GM10266 (cell line): ENCODE measurements around the gene ENDOV.

Source experiments
- DNase-seq: peaks from one replicate; pipeline ENCODE4 v3.0.0; 2012; ENCODE audit errors: extremely low spot score
- TF ChIP-seq, protein P1 (sequence below): IDR thresholded peaks from 2 replicates; pipeline ENCODE4 v1.5.1; 2012; ENCODE audit warnings: mild to moderate bottlenecking, low read depth; ENCODE audit not compliant: control insufficient read depth, insufficient read depth; ENCODE audit errors: missing control alignments

The ENDOV gene

DNA sequence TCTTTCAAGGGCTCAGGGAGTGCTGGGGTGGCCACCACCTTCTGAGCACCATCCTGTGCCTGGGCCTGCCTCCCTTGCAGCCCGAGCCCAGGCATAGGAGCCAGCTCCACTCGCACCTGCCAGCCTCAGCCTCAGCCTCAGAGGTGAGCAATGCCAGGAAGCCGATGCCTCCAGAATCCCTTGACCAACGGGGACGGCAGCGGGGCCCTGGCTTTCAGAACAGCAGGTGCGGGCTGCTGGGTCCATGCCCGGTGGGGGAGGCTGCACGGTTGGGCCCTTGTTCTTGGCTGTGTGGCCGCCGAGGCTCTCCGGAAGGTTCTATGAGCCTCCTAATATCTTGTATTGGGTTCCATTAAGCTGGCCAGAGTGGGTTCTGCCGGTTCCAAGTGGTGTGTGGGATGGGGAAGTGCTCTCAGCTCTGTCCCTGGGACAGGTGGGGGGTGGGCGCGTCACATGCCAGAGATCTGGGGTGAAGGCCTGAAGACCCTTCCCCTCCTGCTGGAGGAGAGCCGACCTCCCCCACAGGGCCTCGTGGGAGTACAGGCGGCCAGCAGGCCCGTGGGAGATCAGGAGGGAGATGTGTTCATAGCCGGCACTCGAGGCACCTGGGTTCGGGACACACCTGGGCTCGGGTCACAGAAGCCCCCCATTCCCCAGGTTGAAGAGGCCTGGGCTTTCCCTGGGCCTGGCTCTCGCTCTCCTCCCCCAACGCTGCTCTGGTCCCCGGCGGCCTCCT is 34.4 kb downstream of the ENDOV start:
- TF ChIP-seq, protein P1, sequence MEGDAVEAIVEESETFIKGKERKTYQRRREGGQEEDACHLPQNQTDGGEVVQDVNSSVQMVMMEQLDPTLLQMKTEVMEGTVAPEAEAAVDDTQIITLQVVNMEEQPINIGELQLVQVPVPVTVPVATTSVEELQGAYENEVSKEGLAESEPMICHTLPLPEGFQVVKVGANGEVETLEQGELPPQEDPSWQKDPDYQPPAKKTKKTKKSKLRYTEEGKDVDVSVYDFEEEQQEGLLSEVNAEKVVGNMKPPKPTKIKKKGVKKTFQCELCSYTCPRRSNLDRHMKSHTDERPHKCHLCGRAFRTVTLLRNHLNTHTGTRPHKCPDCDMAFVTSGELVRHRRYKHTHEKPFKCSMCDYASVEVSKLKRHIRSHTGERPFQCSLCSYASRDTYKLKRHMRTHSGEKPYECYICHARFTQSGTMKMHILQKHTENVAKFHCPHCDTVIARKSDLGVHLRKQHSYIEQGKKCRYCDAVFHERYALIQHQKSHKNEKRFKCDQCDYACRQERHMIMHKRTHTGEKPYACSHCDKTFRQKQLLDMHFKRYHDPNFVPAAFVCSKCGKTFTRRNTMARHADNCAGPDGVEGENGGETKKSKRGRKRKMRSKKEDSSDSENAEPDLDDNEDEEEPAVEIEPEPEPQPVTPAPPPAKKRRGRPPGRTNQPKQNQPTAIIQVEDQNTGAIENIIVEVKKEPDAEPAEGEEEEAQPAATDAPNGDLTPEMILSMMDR = no peak
- DNase-seq = no peak

DNA sequence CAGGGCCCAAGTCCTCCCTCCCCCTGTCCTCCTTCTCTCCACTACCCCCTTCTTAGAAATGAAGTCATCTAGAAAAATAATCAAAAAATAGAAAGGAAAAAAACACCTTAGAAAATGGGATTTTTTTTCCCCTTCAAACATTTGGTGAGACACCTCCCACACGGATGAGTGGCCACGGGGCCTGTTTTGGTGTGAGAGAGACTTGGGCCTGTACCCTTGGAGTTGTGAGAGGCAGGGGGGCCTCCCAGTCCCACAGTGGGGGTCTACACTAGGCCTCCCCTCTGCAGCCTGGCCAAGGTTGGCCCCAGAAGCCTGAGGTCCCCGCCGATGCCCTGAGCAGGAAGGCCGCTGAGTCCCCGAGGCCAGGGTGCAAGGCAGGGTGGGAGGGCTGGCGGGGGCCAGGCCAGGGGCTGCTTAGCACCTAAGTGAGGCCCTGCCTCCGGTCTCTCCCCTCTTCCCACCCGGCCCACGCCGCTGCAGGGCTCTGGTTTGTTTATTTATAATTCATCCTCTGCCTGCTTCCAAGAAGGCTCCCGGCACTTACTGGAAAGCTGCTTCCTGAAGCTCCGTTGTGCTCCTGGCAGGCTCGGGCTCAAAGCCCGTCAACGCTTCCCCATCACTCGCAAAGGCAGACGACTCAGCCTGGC is 35.1 kb downstream of the ENDOV start:
- TF ChIP-seq, protein P1 = no peak
- DNase-seq = no peak

DNA sequence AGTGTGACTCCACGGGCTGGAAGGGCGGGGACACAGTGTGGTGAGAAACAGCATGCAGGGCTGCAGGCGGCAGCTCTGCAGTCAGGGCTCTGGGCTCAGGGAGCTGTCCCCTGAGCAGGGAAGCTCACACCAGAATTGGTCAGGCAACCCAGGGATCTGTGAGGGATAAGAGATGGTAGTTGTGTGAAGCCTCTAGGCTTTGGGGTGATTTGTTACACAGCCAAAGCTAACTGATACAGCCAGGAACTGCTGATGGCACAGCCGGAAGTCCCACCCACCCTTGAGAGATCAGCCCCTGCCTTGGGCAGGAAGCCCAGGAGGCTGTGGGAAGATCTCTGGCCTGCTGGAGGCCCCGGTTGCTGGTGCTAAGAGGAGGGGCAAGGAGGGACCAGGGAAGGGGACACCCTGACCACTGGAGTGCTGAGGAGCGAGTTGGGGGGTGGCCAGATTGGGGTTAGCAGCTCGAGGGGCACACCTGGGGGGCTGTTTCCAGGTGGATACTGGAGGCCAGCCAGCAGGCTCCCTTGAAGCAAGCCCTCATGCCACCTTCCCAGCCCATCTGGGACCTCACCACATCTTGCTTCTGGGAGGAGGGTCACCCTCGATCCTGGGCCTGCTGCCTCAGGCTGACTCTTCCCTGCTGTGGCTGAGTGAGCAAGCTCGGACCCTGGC is 36.3 kb downstream of the ENDOV start:
- DNase-seq = no peak
- TF ChIP-seq, protein P1 = no peak

DNA sequence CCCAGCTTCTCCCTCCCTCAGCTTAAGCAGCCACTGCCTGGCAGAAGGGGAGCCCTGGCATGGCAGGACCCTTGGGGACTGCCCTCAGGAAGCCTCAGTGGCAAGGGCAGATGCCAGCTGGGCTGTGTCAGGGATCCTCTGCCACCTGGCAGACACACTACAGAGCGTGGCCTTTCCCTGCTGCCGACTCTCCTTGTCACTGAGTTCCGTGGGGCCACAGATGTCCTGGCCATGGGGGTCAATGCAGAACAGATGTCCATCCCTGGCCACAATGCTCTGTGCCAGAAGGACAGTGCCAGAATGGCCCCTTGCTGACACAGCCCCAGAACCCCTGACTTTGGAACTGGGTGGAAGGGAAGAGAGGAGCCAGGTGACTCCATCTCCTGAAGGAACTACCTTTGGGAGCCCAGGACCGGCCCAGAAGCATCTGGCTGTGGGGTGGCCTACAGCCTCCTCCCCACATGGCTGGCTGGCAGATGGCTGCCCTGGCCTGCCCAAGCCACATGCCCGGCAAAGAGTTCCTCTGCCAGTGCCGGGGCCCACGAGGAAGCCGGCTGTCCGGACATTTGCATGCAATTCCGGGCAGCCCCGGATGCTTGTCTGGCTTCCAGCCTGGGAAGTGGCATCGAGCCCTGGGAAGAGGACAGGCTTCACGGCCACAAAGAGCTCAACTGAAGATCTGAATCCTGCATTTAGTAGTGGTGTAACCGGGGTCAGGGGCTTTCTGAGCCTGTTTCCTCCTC is 37.4 kb downstream of the ENDOV start:
- TF ChIP-seq, protein P1 = no peak
- DNase-seq = no peak

DNA sequence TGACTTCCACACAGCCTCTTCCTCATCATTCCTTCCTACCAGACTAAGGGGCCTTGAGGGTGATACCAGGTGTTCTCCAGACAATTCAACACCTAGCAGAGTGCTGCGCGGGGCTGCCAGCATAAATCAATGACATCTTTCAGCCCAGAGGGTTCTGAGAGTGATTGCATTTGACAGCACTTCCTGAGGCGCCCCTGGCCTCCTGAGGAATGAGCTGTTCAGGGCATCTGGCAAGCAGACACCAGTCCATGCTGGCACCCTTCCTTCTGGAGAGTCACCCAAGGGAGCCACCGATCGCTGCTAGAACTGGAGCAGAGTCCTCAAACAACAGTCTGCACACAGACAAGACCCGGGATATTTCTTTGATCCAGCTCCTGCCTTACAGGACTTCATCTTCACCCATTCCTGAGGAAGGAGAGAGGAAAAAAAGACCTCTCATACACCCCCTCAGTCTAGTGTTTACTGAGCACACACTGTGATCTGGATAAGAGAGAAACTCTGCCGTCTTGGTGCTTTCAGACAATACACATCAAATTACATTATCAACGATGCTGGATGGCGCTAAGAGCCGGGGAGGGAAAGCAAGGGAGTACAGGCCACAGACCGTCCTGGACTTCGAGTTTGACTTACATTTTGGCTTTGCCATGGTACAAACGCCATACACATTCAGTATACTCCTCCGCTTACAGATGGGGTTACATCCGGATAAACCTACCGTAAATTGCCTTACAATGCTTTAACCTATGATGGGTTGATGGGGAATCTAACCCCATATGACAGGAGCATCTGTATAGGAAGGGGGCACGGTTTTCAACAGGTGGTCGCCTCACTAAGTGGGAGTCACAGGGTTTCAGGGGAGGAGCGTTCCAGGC is 38.4 kb downstream of the ENDOV start:
- DNase-seq = no peak
- TF ChIP-seq, protein P1 = no peak

DNA sequence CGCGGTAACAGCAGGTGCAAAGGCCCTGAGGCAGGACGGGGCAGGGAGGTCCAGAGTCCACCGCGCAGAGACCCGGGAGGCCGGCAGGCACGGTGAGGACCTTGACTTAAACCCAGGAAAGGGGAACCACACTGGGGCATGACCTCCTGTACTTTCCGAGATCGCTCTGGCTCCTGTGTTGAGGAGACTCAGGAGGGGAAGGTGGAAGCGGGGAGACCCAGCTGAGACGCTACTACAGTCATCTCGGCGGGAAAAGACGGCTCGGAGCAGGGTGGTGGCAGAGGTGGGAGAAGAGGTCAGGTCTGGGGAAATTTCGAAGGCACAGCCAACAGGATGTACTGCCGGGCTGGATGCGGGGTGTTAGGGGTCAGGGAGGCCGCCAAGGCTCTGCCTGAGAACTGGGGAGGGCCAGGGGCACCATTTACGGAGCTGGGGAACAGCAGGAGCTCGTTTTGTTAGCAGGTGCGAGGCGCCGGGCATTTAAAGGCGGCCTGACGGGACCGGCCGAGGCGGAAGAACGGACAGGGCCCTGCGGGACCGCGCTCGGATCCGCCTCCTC is 39.1 kb downstream of the ENDOV start:
- DNase-seq = no peak
- TF ChIP-seq, protein P1 = no peak
